NCI-H82 (cell line): ENCODE measurements around the gene MGAT4C.
A peak's percentile ranks its signal among the peaks of the same experiment; 100 is the strongest.
"Not testable (repeated sequence)": the region's sequence is repeated elsewhere in the genome, so short reads cannot be mapped to it uniquely, and the experiment has no call there.

Experiments used
- DNase-seq: peaks from one replicate; lab custom pipeline; 2025; lab: John Stamatoyannopoulos, UW

MGAT4C gene

GRCh38 chr12:86256163-86256562 lies at the start of gene MGAT4C:
Gene MGAT4C (minus strand): TSS chr12:86256391.
- peak; percentile 93 for DNase-seq

- not testable (repeated sequence) for DNase-seq
These were observed 40.2 kb upstream of the MGAT4C start for GRCh38 chr12:86296396-86296795.

GRCh38 chr12:86293682-86294240 lies 37.6 kb upstream of the MGAT4C start:
- peak; percentile 20 for DNase-seq

GRCh38 chr12:86292480-86292879 lies 36.3 kb upstream of the MGAT4C start:
- no peak for DNase-seq

GRCh38 chr12:86290615-86291014 lies 34.4 kb upstream of the MGAT4C start:
- DNase-seq, result no peak

- DNase-seq, result no peak
These were observed 29.9 kb upstream of the MGAT4C start for GRCh38 chr12:86286119-86286518.

GRCh38 chr12:86283620-86284019 lies 27.4 kb upstream of the MGAT4C start:
- DNase-seq, result no peak

GRCh38 chr12:86275356-86275755 lies 19.2 kb upstream of the MGAT4C start:
- DNase-seq, result peak; percentile 98

- DNase-seq, result no peak
These were observed 9.1 kb upstream of the MGAT4C start for GRCh38 chr12:86265329-86265695.

- DNase-seq, result no peak
These were observed 8.5 kb upstream of the MGAT4C start for GRCh38 chr12:86264451-86265328.

- no peak for DNase-seq
These were observed 5.4 kb upstream of the MGAT4C start for GRCh38 chr12:86261578-86261977.

- DNase-seq, result no peak
These were observed 5.0 kb upstream of the MGAT4C start for GRCh38 chr12:86261142-86261541.

- no peak for DNase-seq
These were observed 4.0 kb upstream of the MGAT4C start for GRCh38 chr12:86260183-86260582.

- DNase-seq, result peak; percentile 79
These were observed 943 bp upstream of the MGAT4C start for GRCh38 chr12:86257134-86257533.

- peak; percentile 13 for DNase-seq
These were observed 1.6 kb downstream of the MGAT4C start for GRCh38 chr12:86254399-86255107.

GRCh38 chr12:86249851-86250250 lies 6.3 kb downstream of the MGAT4C start:
- DNase-seq, result no peak

- DNase-seq, result no peak
These were observed 6.9 kb downstream of the MGAT4C start for GRCh38 chr12:86249276-86249675.

GRCh38 chr12:86247871-86248270 lies 8.3 kb downstream of the MGAT4C start:
- no peak for DNase-seq

GRCh38 chr12:86241600-86241999 lies 14.6 kb downstream of the MGAT4C start:
- DNase-seq, result no peak

- no peak for DNase-seq
These were observed 21.8 kb downstream of the MGAT4C start for GRCh38 chr12:86234316-86234855.

- DNase-seq, result peak; percentile 43
These were observed 23.1 kb downstream of the MGAT4C start for GRCh38 chr12:86233126-86233525.

GRCh38 chr12:86230516-86231146 lies 25.6 kb downstream of the MGAT4C start:
- no peak for DNase-seq
